Activated CD4-positive, alpha-beta T cell treated with anti-CD3 and anti-CD28 coated beads, Interleukin-2, amount 50 U/mL, for 16 hours (primary cell): ENCODE results near the gene ANKRD16.
"Not testable (repeated sequence)": the region's sequence is repeated elsewhere in the genome, so short reads cannot be mapped to it uniquely, and the experiment has no call there.

ENCODE experiments used
- DNase-seq: peaks from one replicate; pipeline ENCODE4 v3.0.0-alpha.2; 2020

ANKRD16 gene

DNA sequence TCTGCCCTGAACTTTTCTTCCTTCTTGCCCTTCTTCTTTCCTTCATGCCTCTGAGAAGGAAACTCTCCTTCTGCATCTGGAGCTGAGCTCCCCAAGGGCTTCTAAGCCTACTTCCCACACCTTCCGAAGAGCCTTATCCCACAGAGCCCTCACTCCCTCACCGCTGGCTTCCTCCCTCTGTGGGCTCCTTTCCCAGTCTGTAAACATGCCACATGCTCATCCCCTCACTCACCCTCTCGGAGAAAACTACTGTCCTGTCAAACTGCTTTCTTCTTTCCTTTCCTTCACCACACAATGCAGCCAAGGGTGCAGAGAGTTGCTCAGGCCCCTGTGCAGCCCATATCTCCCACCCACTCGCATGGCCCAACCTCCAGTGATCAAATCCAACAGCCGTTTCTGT, 18.1 kb downstream of the ANKRD16 start:
- DNase-seq = no peak

DNA sequence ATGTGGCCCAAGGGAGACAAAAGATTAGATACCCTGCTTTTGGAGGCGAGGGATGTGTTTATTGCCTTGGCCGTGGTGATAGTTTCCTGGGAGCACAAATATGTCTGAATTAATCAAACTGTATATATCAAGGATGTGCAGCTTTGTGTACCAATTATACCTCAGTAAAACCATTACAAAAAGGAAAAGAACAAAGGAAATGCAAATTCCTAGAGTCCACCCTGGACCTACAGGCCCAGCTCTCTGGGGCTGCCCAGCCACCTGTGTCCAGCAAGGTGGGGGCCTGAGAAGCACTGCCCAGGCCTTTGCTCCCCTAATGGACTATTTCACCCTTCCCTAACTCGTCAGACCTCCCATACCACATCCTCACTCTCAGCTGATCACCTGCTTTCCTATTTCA, 20.5 kb downstream of the ANKRD16 start:
- DNase-seq = no peak

DNA sequence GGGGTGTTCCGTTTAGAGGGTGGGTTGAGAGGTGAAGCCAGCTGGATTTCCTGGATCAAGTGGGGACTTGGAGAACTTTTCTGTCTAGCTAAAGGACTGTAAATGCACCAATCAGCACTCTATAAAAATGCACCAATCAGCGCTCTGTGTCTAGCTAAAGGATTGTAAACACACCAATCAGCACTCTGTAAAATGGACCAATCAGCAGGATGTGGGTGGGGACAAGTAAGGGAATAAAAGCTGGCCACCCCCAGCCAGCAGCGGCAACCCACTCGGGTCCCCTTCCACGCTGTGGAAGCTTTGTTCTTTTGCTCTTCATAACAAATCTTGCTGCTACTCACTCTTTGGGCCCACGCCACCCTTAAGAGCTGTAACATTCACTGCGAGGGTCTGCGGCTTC, 21.3 kb downstream of the ANKRD16 start:
- not testable (repeated sequence) for DNase-seq

DNA sequence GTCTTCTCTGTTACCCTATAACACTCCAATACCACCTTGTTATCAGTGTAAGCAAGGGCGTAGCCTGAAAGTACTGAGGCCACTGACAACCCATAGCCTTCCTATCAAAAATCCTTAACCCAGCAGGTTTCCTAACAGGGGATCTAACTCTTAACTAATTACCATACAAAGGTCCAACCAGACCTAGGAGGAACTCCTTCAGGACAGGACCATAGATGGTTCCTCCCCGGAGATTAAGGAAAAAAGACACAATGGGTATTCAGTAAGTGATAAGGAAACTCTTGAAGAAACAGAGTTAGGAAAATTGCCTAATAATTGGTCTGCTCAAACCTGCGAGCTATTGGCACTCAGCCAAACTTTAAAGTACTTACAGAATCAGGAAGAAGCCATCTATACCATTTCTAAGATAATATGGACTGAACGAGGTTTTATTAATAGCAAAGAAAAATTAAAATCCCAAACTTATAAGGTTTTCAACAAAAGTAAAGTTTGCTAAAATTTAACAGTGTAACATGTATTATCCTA, 22.5 kb downstream of the ANKRD16 start:
- not testable (repeated sequence) for DNase-seq

DNA sequence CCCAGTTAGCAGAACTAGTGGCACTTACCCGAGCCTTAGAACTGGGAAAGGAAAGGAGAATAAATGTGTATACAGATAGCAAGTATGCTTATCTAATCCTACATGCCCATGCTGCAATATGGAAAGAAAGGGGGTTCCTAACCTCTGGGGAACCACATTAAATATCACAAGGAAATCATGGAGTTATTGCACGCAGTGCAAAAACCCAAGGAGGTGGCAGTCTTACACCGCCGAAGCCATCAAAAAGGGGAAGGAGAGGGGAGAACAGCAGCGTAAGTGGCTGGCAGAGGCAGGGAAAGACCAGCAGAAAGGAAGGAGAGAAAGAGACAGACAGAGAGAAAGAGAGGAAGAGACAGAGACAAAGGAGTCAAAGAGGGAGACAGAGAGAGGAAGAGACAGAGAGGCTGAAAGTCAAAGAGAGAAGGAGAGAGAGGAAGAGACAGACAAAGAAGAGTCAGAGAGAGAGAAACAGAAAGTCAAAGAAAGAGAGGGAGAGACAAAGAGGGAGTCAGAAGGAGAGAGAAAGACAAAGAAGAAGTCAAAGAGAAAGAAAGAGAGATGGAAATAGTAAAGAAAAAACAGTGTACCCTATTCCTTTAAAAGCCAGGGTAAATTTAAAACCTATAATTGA, 23.1 kb downstream of the ANKRD16 start:
- DNase-seq = not testable (repeated sequence)

DNA sequence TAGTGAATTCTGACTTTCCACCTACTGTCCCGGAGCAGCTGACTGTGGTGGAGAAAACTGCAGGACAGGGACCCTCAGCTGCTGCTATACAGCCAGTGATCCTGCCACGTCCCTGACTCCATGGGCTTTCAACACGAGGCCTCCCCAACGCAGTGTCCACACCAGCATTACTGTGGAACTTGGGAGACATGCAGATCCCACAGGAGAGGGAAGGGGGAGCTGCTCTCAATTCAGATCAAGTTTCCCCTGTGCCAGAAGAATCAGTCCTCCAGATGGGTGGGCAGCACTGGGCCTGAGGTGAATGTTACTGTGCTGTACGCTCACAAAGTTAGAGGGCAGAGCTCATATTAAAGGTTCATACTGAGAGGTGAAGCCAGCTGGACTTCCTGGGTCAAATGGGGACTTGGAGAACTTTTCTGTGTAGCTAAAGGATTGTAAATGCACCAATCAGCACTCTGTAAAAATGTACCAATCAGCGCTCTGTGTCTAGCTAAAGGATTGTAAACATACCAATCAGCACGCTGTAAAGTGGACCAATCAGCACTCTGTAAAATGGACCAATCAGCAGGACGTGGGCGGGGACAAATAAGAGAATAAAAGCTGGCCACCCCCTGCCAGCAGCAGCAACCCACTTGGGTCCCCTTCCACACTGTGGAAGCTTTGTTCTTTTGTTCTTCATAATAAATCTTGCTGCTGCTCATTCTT, 26.6 kb downstream of the ANKRD16 start:
- not testable (repeated sequence) for DNase-seq

DNA sequence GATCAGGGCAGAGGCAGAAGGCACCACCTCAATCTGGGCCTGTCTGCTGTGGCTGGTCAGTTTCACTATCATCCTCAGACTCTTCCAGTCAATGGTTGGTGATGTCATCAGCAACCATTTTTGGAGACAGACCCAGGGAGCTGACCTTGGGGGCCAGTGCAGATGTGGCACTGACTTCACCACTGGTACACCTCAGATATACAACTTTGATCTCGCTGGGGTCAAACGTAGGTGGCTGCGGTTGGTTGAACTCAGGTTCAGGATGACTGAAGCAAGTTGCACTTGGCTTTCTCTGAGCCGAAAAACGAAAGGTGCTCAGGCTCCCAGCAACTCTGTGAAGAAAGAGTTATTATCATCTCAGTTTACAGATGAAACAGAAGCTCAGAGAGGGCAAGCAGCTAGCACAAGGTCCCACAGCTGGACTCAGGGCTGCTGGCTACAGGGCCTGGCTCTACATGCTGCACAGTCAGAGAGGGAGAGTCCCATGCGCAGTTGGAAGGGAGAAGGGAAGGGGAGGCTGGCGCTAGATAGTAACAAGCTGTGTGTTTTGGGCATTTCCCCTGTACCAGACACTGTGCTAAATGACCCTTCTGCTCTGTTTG, 27.2 kb downstream of the ANKRD16 start:
- DNase-seq = no peak

DNA sequence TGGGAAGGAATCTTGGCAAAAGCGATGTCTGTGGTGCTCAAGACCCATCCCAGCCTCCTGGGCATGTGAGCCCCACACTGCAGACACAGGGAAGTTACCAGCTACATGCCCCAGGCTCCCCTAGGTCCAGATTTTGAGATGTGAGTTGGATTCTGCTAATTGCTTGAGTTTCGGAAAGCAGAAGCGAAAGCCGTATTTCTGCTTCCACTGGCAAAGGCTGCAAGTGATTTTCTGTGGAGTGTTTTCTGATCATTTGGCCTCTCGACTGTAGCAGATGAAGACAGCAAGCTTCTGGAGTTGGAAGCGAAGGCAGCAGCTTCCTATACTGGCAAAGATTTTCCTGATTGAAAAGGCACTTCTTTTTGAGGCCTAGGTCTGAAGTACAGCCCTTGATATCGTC, 29.6 kb downstream of the ANKRD16 start:
- DNase-seq = no peak

DNA sequence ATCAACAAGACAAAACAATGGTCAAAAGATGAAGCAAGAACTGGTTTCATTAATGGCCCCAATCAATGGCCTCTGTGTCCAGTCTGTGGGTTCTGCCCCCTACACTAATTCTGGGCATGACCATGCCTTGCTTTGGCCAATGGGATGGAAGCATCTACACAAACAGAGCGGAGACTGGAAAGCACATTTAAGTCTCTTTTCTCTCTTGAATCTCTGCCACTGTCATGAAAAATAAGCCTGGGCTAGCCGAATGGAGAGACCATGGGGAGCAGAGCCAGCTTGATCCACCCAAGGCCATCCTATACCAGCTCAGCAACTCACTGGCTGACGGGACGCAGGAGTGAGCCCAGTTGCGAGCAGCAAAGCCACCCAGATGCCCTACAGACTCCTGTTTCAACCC, 30.9 kb downstream of the ANKRD16 start:
- DNase-seq = no peak

DNA sequence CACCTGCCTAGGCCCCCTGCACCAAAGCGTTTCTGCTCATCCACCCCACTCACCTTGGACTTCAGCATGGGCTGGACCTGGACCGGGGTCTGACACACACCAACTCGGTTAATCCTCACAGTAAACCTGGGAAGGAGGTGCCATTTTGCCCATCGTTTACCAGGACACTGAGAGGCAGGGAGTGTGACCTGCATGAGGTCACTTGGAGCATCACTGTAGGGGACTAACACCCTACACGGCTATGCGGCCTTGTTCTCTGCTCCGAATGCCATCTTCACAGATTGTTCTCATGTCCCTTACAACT, 33.0 kb downstream of the ANKRD16 start:
- no peak for DNase-seq

DNA sequence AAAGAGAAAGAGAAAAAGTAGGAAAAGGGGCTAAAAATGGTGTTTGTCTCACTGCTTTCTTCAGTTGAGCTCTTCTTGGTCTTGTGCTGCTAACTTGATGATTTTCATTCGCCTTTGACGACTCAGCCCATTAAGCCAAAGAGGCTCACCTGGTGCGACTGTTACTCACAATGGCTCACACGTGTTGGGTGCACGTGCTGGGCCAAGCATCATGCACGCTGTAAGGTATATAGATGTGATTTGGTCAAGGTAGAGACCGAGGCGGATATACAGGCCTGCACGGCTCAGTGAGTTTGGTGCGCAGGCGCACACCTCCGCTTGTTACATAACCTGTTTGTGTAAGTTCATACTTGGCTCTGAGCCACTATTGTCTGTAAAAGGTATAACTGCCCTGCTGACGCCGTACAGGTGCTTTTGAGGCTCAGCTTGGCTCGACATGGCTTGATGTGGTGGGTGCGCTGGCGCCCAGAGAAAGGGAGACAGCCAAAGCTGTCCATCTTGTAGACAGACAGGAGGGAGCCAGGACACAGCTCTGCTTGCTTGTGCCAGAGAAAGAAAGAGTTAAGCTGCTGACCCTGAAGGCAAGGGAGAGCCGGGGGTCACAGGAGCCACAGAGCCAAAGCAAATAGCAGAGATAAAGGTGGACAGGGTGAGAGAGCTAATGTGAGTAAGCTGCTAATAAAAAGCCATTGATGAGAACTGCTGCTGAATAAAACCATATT, 33.6 kb downstream of the ANKRD16 start:
- no peak for DNase-seq

DNA sequence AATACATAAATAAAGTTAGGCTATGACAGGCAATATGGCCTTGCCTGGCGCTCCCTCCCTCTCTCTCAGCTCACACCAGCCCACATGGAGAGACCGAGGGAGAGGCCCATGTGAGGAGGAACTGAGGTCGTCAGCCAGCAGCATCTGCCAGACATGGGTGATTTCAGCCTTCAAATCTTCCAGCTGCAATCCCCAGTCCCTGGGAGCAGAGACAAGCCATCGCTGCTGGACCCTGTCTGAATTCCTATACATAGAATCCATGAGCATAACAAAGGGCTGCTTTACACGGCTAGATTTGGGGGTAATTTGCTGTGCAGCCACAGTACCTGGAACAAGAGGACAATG, 35.6 kb downstream of the ANKRD16 start:
- no peak for DNase-seq

DNA sequence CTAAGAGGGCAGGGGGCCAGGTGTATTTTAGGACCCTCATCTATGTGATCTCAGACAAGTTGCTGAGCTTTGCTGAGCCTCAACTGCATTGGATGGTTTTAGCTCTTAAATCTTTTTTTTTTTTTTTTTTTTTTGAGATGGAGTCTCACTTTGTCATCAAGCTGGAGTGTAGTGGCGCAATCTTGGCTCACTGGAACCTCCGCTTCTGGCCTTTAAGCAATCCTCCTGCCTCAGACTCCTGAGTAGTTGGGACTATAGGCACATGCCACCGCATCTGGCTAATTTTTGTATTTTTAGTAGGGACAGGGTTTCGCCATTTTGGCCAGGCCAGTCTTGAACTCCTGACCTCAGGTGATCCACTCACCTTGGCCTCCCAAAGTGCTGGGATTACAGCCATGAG, 43.0 kb downstream of the ANKRD16 start:
- DNase-seq = not testable (repeated sequence)

DNA sequence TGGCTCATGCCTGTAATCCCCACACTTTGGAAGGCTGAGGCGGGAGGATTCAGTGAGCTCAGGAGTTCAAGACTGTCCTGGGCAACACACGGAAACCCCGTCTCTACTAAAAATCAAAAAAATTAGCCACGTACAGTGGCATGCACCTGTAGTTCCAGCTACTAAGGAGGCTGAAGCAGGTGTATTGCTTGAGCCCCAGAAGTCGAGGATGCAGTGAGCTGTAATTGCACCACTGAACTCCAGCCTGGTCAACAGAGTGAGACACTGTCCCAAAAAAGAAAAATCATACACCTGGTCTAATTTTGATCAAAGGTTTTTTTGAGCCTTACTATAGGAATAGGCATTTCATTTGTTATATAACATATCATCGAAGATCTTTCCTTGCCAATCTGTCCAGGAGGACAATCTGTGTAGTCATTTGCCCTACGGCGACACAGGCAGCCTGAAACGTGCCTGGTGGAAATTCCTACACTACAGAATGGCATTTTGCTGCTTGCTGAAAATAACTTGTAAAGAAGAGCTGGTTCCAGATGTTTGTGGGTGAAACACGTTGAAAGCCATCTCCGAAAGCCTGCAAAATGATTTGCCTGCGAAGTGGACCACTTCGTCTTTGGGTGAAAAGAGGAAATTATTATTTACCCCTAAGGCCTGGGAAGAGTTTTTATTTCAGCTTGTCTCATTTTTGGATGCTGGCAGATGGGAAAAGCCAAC, 45.2 kb downstream of the ANKRD16 start:
- no peak for DNase-seq

DNA sequence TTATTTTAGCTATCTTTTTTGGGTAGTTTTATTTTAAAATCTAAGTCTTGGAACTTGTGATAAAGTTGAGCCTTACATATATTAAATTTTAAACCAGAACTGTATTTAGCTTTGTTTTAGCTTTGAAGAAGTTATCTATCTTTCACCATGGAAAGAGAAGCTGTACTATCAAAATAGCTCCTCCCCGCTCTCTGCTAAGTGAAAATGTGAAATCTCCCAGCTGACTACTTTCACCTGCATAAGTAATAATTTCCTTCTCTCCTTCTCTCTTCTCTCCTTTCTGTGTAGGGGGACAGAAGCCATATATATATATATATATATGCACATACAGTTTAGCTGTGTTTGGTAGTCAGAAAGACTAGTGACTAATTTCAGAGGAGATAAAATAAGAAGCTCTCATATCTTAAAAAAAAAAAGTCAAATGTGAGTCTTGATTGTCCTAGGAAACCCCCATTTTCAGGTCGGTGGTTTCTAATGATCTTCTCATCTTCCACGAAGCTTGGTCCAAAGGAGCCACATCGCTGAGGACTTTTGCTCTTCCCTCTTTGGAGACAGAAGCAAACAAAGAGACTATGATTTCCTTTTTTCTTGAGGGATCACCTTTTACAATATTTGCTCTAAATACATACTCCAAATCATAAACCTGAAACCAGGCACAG, 45.9 kb downstream of the ANKRD16 start:
- DNase-seq = peak; percentile 7

DNA sequence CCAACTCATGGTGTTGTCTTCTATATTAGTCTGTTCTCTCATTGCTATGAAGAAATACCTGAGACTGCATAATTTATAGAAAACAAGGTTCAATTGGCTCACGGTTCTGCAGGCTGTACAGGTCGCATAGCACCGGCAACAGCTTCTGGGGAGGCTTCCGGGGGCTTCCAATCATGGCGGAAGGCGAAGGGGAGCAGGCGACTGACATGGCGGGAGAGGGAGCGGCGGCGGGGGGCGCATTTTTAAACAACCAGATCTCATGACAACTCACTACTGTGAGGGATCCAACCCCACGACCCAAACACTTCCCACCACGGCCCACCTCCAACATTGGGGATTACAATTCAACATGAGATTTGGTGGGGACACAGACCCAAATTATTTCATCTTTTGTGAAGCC, 47.7 kb downstream of the ANKRD16 start:
- DNase-seq = no peak

DNA sequence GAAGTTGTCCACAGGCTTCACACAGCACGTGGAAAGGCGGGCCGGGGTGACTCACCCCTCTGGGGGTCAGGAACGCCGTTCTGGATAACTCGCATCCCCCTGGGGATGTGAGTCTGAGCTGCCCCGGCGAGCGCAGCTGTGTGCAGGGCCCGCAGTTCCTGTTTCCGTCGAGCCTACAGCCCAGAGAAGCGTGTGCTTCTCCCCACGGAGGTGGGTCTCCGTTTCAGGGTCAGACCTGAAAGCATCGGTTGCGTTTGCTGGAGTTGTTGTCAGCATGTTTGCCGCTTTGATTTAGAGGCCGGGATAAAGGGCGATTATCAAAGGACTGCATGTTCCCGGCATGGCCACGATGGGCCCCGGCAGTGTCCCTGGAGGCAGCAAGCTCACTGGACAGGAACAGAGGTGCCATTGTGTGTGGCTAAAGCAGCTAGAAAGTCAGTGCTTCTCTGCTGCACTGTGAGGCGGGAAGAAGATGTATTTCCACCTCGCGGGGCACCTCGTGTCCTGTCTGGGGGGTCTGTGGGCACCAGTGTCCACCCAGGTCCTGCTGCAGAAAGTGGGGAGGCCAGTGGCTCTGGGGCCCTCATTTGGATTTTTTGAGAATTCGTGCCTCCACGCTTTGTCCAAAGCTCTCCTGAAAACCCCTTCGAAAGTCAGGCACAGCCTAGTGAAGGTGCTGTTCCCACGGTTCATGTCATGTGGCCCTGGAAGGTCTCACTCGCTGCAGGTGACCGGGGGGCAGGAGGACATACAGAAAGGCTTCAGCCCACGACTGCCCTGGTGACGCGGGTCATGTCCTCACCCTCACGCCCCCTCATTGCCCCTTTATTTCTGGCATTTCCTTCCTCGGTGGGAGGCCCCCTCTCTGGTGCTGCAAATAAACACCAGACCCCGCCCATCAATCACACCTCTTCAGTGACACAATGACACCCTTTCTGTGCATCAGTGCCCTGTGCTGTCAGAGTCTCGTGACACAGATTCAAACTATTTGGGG, 49.1 kb downstream of the ANKRD16 start:
- no peak for DNase-seq

DNA sequence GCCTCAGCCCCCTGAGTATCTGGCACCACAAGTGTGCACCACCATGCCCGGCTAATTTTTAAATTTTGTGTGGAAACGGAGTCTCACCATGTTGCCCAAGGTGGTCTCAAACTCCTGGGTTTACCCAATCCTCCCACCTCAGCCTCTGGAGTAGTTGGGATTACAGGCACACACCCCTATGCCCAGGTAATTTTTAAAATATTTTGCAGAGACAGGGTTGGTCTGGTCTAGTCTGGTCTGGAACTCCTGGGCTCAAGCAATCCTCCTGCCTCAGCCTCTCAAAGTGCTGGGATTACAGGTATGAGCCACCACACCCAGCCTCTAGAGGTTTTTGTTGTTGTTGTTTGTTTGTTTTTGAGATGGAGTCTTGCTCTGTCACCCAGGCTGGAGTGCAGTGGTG, 53.5 kb downstream of the ANKRD16 start:
- not testable (repeated sequence) for DNase-seq

DNA sequence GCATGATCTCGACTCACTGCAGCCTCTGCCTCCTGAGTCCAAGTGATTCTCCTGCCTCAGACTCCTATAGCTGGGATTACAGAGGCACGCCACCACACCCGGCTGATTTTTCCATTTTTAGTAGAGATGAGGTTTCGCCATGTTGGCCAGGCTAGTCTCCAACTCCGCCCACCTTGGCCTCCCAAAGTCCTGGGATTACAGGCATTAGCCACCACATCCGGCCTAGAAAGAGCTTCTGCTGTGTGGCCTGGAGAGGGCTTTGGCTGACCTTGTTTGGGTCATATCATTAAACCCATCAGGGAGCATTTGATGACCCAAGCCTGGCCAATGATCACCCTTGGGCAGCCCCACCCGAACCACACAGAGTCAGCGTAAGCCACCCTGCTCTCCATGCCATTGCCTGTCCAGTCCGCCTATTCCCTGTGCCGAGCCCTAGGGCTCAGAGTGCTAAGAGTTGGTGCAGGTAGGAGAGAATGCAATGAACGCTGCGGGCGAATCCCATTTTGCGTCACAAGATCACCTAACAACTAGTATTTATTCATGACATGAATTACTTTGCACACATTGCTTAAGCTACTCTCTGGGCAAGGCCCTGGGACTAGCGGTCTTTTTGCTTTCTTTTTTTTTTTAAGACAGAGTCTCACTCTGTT, 54.1 kb downstream of the ANKRD16 start:
- DNase-seq = no peak

DNA sequence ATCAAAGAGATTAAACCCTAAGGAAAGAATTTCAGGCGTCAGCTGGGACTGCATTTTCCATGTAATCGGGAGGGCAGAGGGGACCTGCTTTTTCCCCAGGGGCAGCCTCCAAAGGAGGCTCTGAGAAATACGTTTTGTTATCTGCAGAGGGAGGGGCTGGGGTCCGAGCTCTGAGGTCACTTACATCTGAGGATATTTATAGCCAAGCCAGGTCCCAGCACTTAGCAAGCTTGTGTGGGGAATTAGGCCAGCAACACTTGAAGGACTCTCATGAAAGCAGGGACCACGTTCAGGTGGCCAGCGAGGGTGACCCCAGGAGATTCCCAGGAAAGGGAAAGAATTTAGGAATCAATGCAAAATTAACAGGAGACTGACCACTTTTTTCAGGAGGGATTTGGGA, 55.9 kb downstream of the ANKRD16 start:
- DNase-seq = no peak

DNA sequence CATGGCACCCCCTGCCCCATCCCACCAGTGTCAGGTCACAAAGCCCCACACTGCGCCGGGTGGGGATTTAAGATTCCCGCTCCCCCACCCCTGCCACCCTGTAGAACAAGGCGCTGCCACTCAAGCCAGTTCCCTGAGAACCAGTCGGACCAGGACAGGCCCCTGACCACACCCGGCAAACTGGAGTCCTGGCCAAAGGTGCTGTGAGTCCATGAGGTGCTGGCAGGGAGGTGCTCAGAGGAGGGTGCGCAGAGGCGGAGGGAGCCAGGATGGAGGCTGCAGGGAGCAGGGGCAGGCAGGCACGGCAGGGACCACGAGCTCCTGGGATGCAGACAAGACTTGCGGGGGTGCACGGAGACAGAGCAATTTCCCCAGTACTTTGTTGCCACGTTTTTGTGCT, 56.7 kb downstream of the ANKRD16 start:
- DNase-seq = no peak
